ENCODE results near the gene TXNDC17.

DNA sequence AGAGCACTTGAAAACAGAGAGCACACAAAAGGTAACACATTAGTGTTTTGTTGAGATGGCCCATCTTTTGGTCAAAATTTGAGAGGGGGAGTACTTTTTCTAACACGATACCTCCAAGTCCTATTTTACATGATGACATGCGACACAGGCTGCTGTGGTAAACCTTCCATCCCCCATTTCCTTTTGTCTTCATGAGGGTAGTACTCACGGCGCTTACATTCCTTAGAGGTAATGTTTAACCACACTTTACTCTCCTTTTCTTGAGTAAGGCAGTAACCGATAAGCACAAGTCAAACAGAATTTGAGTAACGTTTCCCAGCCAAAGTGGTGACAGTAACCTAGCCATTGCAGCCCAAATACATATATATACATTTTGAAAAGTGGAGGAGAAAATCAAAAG, 48.7 kb upstream of the TXNDC17 start:
- no peak for TF ChIP-seq POLR2A (IDR thresholded peaks at IDR 0.05)
- TF ChIP-seq CTCF (IDR thresholded peaks at IDR 0.05), result no peak

Data from sigmoid colon (tissue), 3 donors.